HL-60 (cell line): ENCODE measurements around the gene FOXI1.
A peak's percentile ranks its signal among the peaks of the same experiment; 100 is the strongest.

ENCODE experiments used
- DNase-seq, 2 experiments: peaks; one replicate each; pipeline ENCODE4 v3.0.0-alpha.2; 2010 to 2020; ENCODE audit warnings: low read depth in 1 of 2, low spot score in 1 of 2
- H3K27ac ChIP-seq: fragments of 250-450 bp; sonication (Bioruptor Pico); replicated peaks from 2 replicates; pipeline ENCODE4 v1.5.1; 2020; ENCODE audit warnings: mild to moderate bottlenecking, moderate library complexity
- H3K27me3 ChIP-seq: fragments of 250-450 bp; sonication (Bioruptor Pico); 2 replicates; pipeline ENCODE4 v1.5.1; 2021; ENCODE audit warnings: mild to moderate bottlenecking, moderate library complexity; ENCODE audit not compliant: insufficient read depth, poor library complexity, severe bottlenecking
- H3K4me3 ChIP-seq: replicated peaks from 2 replicates; pipeline ENCODE4 v1.5.1; 2011; ENCODE audit warnings: mild to moderate bottlenecking, control low read depth, low read length; ENCODE audit not compliant: insufficient read depth
- CTCF ChIP-seq: IDR thresholded peaks from one replicate; pipeline ENCODE4 v1.5.1; 2011; ENCODE audit warnings: low read length, control low read depth, inconsistent platforms; ENCODE audit not compliant: insufficient read depth
- GABPA ChIP-seq: IDR thresholded peaks from 2 replicates; pipeline ENCODE4 v1.6.1; 2012; ENCODE audit warnings: low read depth
- POLR2AphosphoS5 ChIP-seq: IDR thresholded peaks from 2 replicates; pipeline ENCODE4 v1.6.1; 2012; ENCODE audit warnings: low read depth
- REST ChIP-seq: IDR thresholded peaks from 2 replicates; pipeline ENCODE4 v1.6.1; 2012; ENCODE audit warnings: low read depth; ENCODE audit not compliant: insufficient replicate concordance
- SPI1 ChIP-seq: IDR thresholded peaks from 2 replicates; pipeline ENCODE4 v1.6.1; 2012; ENCODE audit warnings: low read depth, mild to moderate bottlenecking, borderline replicate concordance

FOXI1 gene

GRCh38 chr5:170112876-170113521, 7.3 kb downstream of the FOXI1 start:
- no peaks in the 10 kb centered on the region for H3K27me3 ChIP-seq
- H3K4me3 ChIP-seq = no peak overlapping the region
- TF ChIP-seq GABPA (no peak), REST (no peak), CTCF (no peak), SPI1 (no peak), POLR2AphosphoS5 (no peak)
- no peak for DNase-seq
- peak overlapping the region; percentile 89 for H3K27ac ChIP-seq

GRCh38 chr5:170113522-170113900, 7.8 kb downstream of the FOXI1 start:
- no peak for TF ChIP-seq CTCF
- peak; percentile 65; the same call in 1 of the 2 replicates for TF ChIP-seq SPI1
- H3K27ac ChIP-seq = peak overlapping the region; percentile 89
- DNase-seq = peak; percentile 59 to 69
- H3K27me3 ChIP-seq = no peaks in the 10 kb centered on the region
- no peak overlapping the region for H3K4me3 ChIP-seq

- no peak for TF ChIP-seq SPI1
- TF ChIP-seq GABPA = no peak
- TF ChIP-seq REST = no peak
- no peak for TF ChIP-seq POLR2AphosphoS5
- no peak for TF ChIP-seq CTCF
- Histone ChIP-seq H3K27ac (peak overlapping the region; percentile 89), H3K27me3 (no peaks in the 10 kb centered on the region), H3K4me3 (no peak overlapping the region)
- no peak for DNase-seq
Observed at GRCh38 chr5:170114271-170114670, 8.6 kb downstream of the FOXI1 start.

GRCh38 chr5:170115925-170116324, 10.2 kb downstream of the FOXI1 start:
- DNase-seq = no peak
- Histone ChIP-seq H3K4me3 (no peak overlapping the region), H3K27me3 (no peaks in the 10 kb centered on the region), H3K27ac (no peak overlapping the region)
- TF ChIP-seq CTCF (no peak), SPI1 (no peak), POLR2AphosphoS5 (no peak), GABPA (no peak), REST (no peak)
